Measurements from ENCODE around the gene DERL3.
"Not testable (repeated sequence)": the region's sequence is repeated elsewhere in the genome, so short reads cannot be mapped to it uniquely, and the experiment has no call there.

Gene DERL3

DNA sequence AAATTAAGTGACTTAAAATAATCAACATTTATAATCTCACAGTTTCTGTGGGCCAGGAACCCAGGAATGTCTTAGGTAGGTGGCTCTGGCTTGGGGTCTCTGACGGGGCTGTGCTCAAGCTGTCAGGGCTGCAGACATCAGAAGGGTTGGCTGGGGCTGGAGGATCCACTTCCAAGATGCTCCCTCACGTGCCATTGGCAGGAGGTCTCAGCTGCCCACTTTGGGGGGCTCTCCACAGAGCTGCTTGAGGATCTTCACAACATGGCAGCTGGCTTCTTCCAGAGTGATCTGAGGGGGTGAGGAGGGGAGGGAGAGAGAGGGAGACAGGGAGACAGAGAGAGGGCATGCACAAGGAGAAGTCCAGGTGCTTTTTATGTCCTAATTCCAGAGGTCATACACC lies 37.0 kb upstream of the DERL3 start:
- in situ Hi-C loops (cut with MboI; ENCODE audit: low sequenced_read_pairs, unreplicated experiment), result no loop called here
- TF ChIP-seq, protein P1, sequence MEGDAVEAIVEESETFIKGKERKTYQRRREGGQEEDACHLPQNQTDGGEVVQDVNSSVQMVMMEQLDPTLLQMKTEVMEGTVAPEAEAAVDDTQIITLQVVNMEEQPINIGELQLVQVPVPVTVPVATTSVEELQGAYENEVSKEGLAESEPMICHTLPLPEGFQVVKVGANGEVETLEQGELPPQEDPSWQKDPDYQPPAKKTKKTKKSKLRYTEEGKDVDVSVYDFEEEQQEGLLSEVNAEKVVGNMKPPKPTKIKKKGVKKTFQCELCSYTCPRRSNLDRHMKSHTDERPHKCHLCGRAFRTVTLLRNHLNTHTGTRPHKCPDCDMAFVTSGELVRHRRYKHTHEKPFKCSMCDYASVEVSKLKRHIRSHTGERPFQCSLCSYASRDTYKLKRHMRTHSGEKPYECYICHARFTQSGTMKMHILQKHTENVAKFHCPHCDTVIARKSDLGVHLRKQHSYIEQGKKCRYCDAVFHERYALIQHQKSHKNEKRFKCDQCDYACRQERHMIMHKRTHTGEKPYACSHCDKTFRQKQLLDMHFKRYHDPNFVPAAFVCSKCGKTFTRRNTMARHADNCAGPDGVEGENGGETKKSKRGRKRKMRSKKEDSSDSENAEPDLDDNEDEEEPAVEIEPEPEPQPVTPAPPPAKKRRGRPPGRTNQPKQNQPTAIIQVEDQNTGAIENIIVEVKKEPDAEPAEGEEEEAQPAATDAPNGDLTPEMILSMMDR (IDR thresholded peaks at IDR 0.05; ENCODE audit: borderline replicate concordance, control extremely low read depth, extremely low read depth, insufficient read depth, missing control alignments), result no peak
- no peak for DNase-seq (ENCODE audit: low spot score)

DNA sequence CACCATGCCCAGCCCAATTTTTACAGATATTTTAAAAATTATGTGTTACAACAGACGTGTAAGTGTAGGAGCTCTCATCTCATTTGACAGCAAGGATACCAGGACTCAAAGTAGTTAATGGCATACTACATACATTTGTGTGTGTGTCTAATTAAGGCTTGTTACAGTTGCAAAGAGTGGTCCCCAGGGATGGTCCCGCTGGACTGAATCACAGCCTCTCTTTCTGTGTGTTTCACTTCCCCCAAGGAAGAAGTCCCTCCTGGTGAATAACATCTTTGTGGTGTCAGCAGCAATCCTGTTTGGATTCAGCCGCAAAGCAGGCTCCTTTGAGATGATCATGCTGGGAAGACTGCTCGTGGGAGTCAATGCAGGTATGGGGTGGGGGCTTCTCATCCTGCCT lies 36.1 kb upstream of the DERL3 start:
- DNase-seq (ENCODE audit: low spot score), result no peak
- in situ Hi-C loops (cut with MboI; ENCODE audit: low sequenced_read_pairs, unreplicated experiment), result no loop called here
- TF ChIP-seq, protein P1 (IDR thresholded peaks at IDR 0.05; ENCODE audit: borderline replicate concordance, control extremely low read depth, extremely low read depth, insufficient read depth, missing control alignments), result no peak

DNA sequence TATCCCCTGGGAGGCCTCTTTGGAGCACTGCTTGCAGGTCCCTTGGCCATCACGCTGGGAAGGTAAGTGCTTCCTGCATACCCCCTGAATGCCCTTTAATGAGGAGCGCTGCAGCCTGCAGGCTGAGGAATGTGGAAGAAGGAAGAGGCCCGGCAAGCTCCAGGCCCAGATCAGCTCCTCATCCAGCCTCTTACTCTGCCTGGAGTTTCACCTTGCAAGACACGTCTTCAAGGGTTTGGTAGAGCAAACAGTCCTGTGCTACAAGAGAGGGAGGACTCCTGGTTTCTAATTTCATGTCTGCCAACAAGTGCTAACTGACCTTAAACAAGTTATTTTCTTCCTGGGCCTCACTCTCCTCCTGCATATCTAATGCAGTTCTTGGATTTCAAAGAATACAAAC lies 29.8 kb upstream of the DERL3 start:
- DNase-seq (ENCODE audit: low spot score), result no peak
- in situ Hi-C loops (cut with MboI; ENCODE audit: low sequenced_read_pairs, unreplicated experiment), result no loop called here
- TF ChIP-seq, protein P1 (IDR thresholded peaks at IDR 0.05; ENCODE audit: borderline replicate concordance, control extremely low read depth, extremely low read depth, insufficient read depth, missing control alignments), result no peak

DNA sequence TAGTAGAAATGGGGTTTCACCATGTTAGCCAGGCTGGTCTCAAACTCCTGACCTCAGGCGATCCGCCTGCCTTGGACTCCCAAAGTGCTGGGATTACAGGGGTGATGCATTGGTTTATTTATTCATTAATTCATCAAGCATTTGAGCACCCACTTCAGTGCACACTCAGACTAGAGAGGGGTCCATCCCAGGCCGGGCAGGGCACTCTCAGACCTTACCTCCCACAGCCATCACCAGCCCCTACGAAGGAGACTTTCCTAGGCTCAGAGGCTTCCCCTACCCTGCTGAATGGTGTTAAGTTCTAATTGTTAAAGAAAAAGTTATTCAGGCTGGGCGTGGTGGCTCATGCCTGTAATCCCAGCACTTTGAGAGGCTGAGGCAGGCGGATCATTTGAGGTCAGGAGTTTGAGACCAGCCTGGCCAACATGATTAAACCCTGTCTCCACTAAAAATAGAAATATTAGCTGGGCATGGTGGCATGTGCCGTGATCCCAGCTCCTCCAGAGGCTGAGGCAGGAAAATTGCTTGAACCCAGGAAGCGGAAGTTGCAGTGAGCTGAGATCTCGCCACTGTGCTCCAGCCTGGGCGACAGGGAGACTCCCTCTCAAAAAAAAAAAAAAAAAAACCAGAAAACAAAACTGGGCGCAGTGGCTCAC lies 25.8 kb upstream of the DERL3 start:
- in situ Hi-C loops (cut with MboI; ENCODE audit: low sequenced_read_pairs, unreplicated experiment); DNase-seq (ENCODE audit: low spot score): not testable (repeated sequence)

DNA sequence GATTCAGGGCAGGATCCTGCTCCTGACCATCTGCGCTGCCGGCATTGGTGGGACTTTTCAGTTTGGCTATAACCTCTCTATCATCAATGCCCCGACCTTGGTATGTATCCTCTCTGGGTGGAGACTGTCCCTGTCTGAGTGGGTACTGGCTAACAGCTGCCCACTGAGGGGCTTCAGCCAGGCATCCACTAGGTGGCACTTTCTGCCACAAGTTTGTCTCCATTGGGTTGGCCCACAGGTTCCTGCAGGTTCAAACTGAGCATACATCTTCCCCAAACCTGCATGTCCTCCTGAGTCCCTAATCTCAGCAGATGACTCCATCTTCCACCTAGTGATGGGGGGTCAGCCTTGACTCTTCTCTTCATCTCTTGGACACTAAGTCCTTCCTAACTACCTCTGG lies 23.3 kb upstream of the DERL3 start:
- TF ChIP-seq, protein P1 (IDR thresholded peaks at IDR 0.05; ENCODE audit: borderline replicate concordance, control extremely low read depth, extremely low read depth, insufficient read depth, missing control alignments), result peak; percentile 66
- in situ Hi-C loops (cut with MboI; ENCODE audit: low sequenced_read_pairs, unreplicated experiment), result no loop called here
- peak; percentile 73 for DNase-seq (ENCODE audit: low spot score)

DNA sequence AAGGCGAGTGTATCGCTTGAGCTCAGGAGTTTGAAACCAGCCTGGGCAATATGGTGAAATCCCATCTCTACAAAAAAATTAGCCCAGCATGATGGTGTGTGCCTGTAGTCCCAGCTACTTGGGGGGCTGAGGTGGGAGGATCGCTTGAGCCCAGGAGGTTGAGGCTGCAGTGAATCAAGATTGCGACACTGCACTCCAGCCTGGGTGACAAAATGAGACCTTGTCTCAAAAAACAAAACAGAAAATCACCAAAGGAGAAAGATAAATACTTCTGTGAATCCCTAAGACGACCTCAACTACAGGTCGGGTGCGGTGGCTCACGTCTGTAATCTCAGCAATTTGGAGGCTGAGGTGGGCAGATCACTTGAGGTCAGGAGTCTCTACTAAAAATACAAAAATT lies 21.4 kb upstream of the DERL3 start:
- DNase-seq (ENCODE audit: low spot score); in situ Hi-C loops (cut with MboI; ENCODE audit: low sequenced_read_pairs, unreplicated experiment): not testable (repeated sequence)

DNA sequence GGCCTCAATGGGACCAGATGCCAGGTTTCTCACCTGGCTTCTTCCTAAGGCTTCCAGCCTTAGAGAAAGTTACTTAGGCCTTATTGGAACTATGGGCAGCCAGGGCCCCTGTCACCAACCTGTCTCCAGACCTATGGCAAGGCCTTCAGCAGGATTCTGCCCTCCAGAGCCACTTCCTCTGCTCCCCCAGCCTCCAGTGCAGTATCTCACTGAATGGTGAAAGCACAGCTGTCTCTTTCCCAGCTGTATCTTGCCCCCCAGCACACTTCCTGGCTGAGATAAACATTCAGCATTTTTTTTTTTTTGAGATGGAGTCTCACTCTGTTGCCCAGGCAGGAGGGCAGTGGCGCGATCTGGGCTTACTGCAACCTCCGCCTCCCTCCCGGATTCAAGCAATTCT lies 20.4 kb upstream of the DERL3 start:
- in situ Hi-C loops (cut with MboI; ENCODE audit: low sequenced_read_pairs, unreplicated experiment), result no loop called here
- no peak for DNase-seq (ENCODE audit: low spot score)
- TF ChIP-seq, protein P1 (IDR thresholded peaks at IDR 0.05; ENCODE audit: borderline replicate concordance, control extremely low read depth, extremely low read depth, insufficient read depth, missing control alignments), result no peak

DNA sequence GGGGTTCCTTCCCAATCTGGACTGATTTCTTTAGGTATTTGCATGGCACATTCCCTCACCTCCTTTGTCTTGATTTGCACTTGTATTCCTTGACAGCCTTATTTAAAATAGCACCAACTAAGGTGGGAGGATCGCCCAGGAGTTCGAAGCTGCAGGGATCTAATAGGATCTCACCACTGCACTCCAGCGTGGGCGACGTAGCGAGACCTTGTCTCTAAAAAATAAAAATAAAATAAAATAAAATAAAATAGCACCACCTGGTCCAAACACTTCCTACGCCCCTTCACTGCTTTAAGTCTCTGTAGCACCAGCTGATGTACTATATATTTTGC lies 19.6 kb upstream of the DERL3 start:
- in situ Hi-C loops (cut with MboI; ENCODE audit: low sequenced_read_pairs, unreplicated experiment), result no loop called here
- TF ChIP-seq, protein P1 (IDR thresholded peaks at IDR 0.05; ENCODE audit: borderline replicate concordance, control extremely low read depth, extremely low read depth, insufficient read depth, missing control alignments), result no peak
- no peak for DNase-seq (ENCODE audit: low spot score)

Measured in GM13976 (cell line).